Measurements from ENCODE around the gene CELF2.
"Not testable (repeated sequence)": the region's sequence is repeated elsewhere in the genome, so short reads cannot be mapped to it uniquely, and the experiment has no call there.

The CELF2 gene

GRCh38 chr10:11366889-11367288 is 349.2 kb downstream of the CELF2 start:
- DNase-seq = not testable (repeated sequence)

GRCh38 chr10:11367505-11367904 is 349.8 kb downstream of the CELF2 start:
- DNase-seq = no peak

GRCh38 chr10:11373717-11374171 is 356.1 kb downstream of the CELF2 start:
- no peak for DNase-seq

- no peak for DNase-seq
Observed at GRCh38 chr10:11377267-11377666, 359.6 kb downstream of the CELF2 start.

GRCh38 chr10:11378835-11379234 is 361.2 kb downstream of the CELF2 start:
- DNase-seq = no peak

GRCh38 chr10:11379771-11380170 is 362.1 kb downstream of the CELF2 start:
- no peak for DNase-seq

GRCh38 chr10:11381023-11381422 is 363.4 kb downstream of the CELF2 start:
- no peak for DNase-seq

- DNase-seq = no peak
Observed at GRCh38 chr10:11381511-11381910, 363.8 kb downstream of the CELF2 start.

GRCh38 chr10:11382187-11382586 is 364.5 kb downstream of the CELF2 start:
- DNase-seq = no peak

- DNase-seq = no peak
Observed at GRCh38 chr10:11386044-11386443, 368.4 kb downstream of the CELF2 start.

Data from inflammatory macrophage treated with lipopolysaccharide for 1 hour (primary cell).